ENCODE measurements around the gene ATP8A1. TPM values are rescaled to one million over a fixed set of nuclear protein-coding genes. Genes with fewer than 3 reads are reported as not detected.

ATP8A1 gene
- total RNA-seq, 1 donor from 2014 or later = 278 TPM

DNA sequence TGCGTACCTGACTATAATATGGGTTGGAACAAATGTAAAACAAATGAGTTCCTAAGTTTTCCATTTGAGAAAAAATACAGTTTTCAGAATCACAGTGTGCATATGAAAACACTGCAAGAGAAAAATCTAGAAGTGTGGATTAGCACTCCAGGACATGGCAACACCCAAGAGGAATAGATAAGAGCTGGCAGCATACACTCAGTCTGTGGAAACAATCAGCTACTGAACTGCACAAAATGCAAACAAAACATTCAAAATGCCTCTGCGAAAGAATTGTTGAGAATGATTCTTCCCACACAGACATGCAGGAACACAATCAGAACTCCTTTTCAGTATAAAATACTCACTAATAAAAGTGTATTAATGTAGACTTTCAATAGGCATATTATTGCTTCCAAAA lies 39.9 kb downstream of the ATP8A1 start:
- TF ChIP-seq, protein P1, sequence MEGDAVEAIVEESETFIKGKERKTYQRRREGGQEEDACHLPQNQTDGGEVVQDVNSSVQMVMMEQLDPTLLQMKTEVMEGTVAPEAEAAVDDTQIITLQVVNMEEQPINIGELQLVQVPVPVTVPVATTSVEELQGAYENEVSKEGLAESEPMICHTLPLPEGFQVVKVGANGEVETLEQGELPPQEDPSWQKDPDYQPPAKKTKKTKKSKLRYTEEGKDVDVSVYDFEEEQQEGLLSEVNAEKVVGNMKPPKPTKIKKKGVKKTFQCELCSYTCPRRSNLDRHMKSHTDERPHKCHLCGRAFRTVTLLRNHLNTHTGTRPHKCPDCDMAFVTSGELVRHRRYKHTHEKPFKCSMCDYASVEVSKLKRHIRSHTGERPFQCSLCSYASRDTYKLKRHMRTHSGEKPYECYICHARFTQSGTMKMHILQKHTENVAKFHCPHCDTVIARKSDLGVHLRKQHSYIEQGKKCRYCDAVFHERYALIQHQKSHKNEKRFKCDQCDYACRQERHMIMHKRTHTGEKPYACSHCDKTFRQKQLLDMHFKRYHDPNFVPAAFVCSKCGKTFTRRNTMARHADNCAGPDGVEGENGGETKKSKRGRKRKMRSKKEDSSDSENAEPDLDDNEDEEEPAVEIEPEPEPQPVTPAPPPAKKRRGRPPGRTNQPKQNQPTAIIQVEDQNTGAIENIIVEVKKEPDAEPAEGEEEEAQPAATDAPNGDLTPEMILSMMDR (IDR thresholded peaks at IDR 0.05; ENCODE audit: partially characterized antibody, unreplicated experiment) = no peak
- no peaks in the 10 kb centered on the region for H3K27me3 Mint-ChIP-seq (ENCODE audit: unreplicated experiment)
- no peak for DNase-seq
- H3K9me3 Mint-ChIP-seq (ENCODE audit: unreplicated experiment) = peaks cover 2% of the 10 kb centered on the region
- H3K4me3 Mint-ChIP-seq (ENCODE audit: unreplicated experiment) = no peak overlapping the region
- no peaks in the 10 kb centered on the region for H3K36me3 Mint-ChIP-seq (ENCODE audit: unreplicated experiment)
- H3K4me1 Mint-ChIP-seq (ENCODE audit: low read depth, unreplicated experiment) = peaks cover 14% of the 10 kb centered on the region
- no peak overlapping the region for H3K27ac Mint-ChIP-seq (ENCODE audit: unreplicated experiment)

DNA sequence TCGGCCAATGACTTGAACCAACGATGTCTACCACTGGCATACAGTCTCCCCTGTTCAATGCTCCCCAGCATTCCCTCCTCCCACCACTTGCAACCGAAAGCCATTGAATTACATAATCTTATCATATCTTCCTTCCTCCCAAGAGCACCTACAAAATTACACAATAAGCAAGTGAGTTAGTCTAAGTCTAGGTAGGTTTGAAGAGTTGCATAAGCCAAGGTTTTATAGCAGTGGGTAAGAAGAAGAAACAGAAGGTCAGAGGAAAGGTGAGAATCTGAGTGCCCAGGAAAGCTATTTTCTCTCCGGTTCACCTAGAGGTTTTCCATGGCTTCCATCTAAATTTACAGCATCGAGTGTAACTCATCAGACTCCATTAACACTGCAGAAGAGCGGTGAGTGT lies 40.3 kb downstream of the ATP8A1 start:
- TF ChIP-seq, protein P1 (IDR thresholded peaks at IDR 0.05; ENCODE audit: partially characterized antibody, unreplicated experiment) = no peak
- Mint-ChIP-seq H3K4me1 (ENCODE audit: low read depth, unreplicated experiment) (peaks cover 14% of the 10 kb centered on the region), H3K27me3 (ENCODE audit: unreplicated experiment) (no peaks in the 10 kb centered on the region)

DNA sequence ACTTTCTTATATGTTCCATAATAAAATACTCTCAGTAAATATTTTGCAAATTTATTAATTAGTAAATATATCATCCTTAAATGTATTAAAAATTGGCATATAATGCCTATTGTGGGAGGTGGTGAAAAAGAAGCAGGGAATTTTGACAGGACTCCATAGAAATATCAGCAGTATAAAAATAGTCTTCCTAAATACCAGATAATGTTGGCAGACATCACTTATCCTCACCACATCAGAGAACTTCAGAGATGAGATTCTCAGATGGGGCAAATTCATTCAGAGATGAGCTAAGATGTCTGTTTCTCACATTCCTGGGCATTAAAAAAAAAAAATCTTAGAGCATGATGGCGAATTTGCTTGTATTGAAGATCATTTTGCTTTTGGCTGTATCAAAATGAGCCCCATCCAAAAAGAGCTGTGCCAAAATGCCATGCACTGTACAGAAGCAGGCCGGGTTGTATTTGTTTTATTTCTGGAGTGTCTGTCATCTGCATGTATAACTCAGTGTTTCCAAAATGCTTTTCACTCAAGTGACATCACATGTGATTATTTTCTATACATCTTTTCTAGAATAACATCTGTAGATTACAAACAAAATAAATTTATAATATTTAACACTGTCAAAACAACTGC lies 41.7 kb downstream of the ATP8A1 start:
- no peak overlapping the region for H3K27ac Mint-ChIP-seq (ENCODE audit: unreplicated experiment)
- TF ChIP-seq, protein P1 (IDR thresholded peaks at IDR 0.05; ENCODE audit: partially characterized antibody, unreplicated experiment) = no peak
- H3K4me3 Mint-ChIP-seq (ENCODE audit: unreplicated experiment) = no peak overlapping the region
- H3K4me1 Mint-ChIP-seq (ENCODE audit: low read depth, unreplicated experiment) = peaks cover 16% of the 10 kb centered on the region
- no peaks in the 10 kb centered on the region for H3K36me3 Mint-ChIP-seq (ENCODE audit: unreplicated experiment)
- H3K9me3 Mint-ChIP-seq (ENCODE audit: unreplicated experiment) = peaks cover 2% of the 10 kb centered on the region
- DNase-seq = no peak
- no peaks in the 10 kb centered on the region for H3K27me3 Mint-ChIP-seq (ENCODE audit: unreplicated experiment)

More for the DNA sequence above, 40.3 kb downstream of the ATP8A1 start:
- no peak overlapping the region for H3K4me3 Mint-ChIP-seq (ENCODE audit: unreplicated experiment)
- no peak overlapping the region for H3K27ac Mint-ChIP-seq (ENCODE audit: unreplicated experiment)
- no peak for DNase-seq
- no peaks in the 10 kb centered on the region for H3K36me3 Mint-ChIP-seq (ENCODE audit: unreplicated experiment)
- H3K9me3 Mint-ChIP-seq (ENCODE audit: unreplicated experiment) = peaks cover 2% of the 10 kb centered on the region

DNA sequence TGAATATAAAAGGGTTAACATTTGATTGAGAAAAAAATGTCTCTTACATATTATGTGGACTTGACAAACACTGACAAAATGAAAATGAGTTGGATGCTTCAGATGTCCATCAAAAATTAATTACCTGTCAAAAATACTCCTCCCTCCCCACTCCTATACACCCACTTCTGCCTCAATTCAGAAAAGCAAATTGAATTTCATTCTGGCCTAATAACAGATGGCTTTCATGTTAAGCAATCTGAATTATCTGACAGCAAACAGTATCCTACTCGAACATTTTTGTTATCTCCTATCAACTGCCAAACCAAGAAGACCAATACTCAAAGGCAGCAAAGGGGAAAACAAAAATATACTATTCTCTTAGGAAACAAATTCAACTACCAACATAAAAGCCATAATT lies 44.0 kb downstream of the ATP8A1 start:
- DNase-seq = no peak
- TF ChIP-seq, protein P1 (IDR thresholded peaks at IDR 0.05; ENCODE audit: partially characterized antibody, unreplicated experiment) = no peak
- Mint-ChIP-seq H3K9me3 (ENCODE audit: unreplicated experiment) (peaks cover 6% of the 10 kb centered on the region), H3K27ac (ENCODE audit: unreplicated experiment) (no peak overlapping the region), H3K4me3 (ENCODE audit: unreplicated experiment) (no peak overlapping the region), H3K36me3 (ENCODE audit: unreplicated experiment) (no peaks in the 10 kb centered on the region), H3K4me1 (ENCODE audit: low read depth, unreplicated experiment) (peaks cover 24% of the 10 kb centered on the region), H3K27me3 (ENCODE audit: unreplicated experiment) (peaks cover 2% of the 10 kb centered on the region)

DNA sequence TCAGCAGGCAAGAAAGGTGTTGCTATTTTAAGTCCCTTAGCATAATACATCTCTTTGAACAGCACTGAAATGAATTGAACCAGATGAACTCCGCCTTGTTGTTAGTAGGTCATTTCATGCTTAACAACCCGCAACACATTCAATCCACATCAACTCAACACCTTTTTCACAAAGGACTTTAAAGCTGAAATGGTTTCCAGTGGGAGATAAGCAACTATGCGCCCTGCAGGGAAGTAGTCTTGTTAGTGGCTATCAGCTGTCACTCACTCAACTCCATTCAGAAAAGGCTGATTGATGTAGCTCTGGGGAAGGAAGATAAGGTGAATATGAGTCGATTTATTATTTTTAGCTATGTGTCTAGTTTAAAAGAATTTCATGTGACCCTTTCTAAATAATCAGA lies 46.0 kb downstream of the ATP8A1 start:
- Mint-ChIP-seq H3K9me3 (ENCODE audit: unreplicated experiment) (peaks cover 6% of the 10 kb centered on the region), H3K4me3 (ENCODE audit: unreplicated experiment) (no peak overlapping the region), H3K27ac (ENCODE audit: unreplicated experiment) (no peak overlapping the region), H3K36me3 (ENCODE audit: unreplicated experiment) (no peaks in the 10 kb centered on the region), H3K27me3 (ENCODE audit: unreplicated experiment) (peaks cover 2% of the 10 kb centered on the region), H3K4me1 (ENCODE audit: low read depth, unreplicated experiment) (peaks cover 18% of the 10 kb centered on the region)
- TF ChIP-seq, protein P1 (IDR thresholded peaks at IDR 0.05; ENCODE audit: partially characterized antibody, unreplicated experiment) = no peak
- no peak for DNase-seq
